SKM-1 (cell line): Measurements from ENCODE around the gene CTSK.
"Not testable (repeated sequence)": the region's sequence is repeated elsewhere in the genome, so short reads cannot be mapped to it uniquely, and the experiment has no call there.

Source experiments
- DNase-seq: peaks from one replicate; lab custom pipeline; 2025; ENCODE audit not compliant: unreplicated experiment; lab: John Stamatoyannopoulos, UW

The CTSK gene

GRCh38 chr1:150807249-150808023 lies 624 bp downstream of the CTSK start:
- DNase-seq = no peak

GRCh38 chr1:150805899-150806298 lies 2.2 kb downstream of the CTSK start:
- DNase-seq = no peak

GRCh38 chr1:150804671-150805070 lies 3.4 kb downstream of the CTSK start:
- DNase-seq = no peak

GRCh38 chr1:150799089-150799488 lies 9.0 kb downstream of the CTSK start:
- no peak for DNase-seq

- no peak for DNase-seq
These were observed 9.5 kb downstream of the CTSK start for GRCh38 chr1:150798525-150798924.

GRCh38 chr1:150796374-150796773 lies 11.7 kb downstream of the CTSK start:
- no peak for DNase-seq

GRCh38 chr1:150793778-150794177 lies 14.3 kb downstream of the CTSK start:
- DNase-seq = not testable (repeated sequence)

GRCh38 chr1:150793221-150793620 lies 14.8 kb downstream of the CTSK start:
- DNase-seq = no peak

- DNase-seq = peak; percentile 76
These were observed 16.5 kb downstream of the CTSK start for GRCh38 chr1:150791585-150791984.

GRCh38 chr1:150789396-150789795 lies 18.7 kb downstream of the CTSK start:
- no peak for DNase-seq

GRCh38 chr1:150788946-150789345 lies 19.1 kb downstream of the CTSK start:
- DNase-seq = no peak

GRCh38 chr1:150787455-150787854 lies 20.6 kb downstream of the CTSK start:
- DNase-seq = no peak

- DNase-seq = no peak
These were observed 27.6 kb downstream of the CTSK start for GRCh38 chr1:150780510-150780909.

GRCh38 chr1:150778409-150778808 lies 29.7 kb downstream of the CTSK start:
- no peak for DNase-seq

GRCh38 chr1:150777544-150777943 lies 30.5 kb downstream of the CTSK start:
- peak; percentile 89 for DNase-seq

- not testable (repeated sequence) for DNase-seq
These were observed 32.0 kb downstream of the CTSK start for GRCh38 chr1:150775931-150776505.

GRCh38 chr1:150775276-150775675 lies 32.8 kb downstream of the CTSK start:
- no peak for DNase-seq

GRCh38 chr1:150772326-150772725 lies 35.7 kb downstream of the CTSK start:
- no peak for DNase-seq

GRCh38 chr1:150767704-150768103 lies 40.4 kb downstream of the CTSK start:
- DNase-seq = not testable (repeated sequence)

GRCh38 chr1:150765977-150766301 lies 42.1 kb downstream of the CTSK start:
- not testable (repeated sequence) for DNase-seq

- DNase-seq = peak; percentile 97
These were observed 42.6 kb downstream of the CTSK start, which contains the start of gene CTSS for GRCh38 chr1:150765296-150765976. CTSS (minus strand) TSS chr1:150765778; CDS start chr1:150764763, 1,015 bp downstream.

- no peak for DNase-seq
These were observed 43.4 kb downstream of the CTSK start for GRCh38 chr1:150764617-150765101.
